Measurements from ENCODE around the gene CASP10. TPM values are rescaled to one million over a fixed set of nuclear protein-coding genes. Genes with fewer than 3 reads are reported as not detected.

The CASP10 gene
- total RNA-seq, 4 donors from 2014 or later, result 38.2 to 71.1 (median 46.2) TPM

DNA sequence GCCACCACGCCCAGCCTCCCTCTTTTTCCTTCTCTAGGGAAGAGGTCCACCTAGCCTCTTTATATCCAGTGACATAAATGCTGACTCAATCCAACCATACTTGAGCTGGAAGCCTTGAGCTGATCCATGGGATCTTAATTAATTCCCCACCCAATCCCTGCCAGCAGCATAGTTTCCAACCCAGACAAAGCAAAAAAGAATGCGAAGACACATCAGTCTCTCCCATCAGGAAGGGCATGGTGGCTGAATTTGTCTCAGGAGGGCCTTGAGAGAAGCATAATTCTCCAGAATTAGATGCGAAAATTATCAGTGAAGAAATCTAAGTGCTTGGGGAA, 22.5 kb downstream of the CASP10 start:
- DNase-seq, result no peak
- Histone ChIP-seq H3K4me1 (peaks cover 0 to 4% (median 0%) of the 10 kb centered on the region in 4 donors), H3K27ac (no peak overlapping the region), H3K36me3 (peaks cover 0 to 43% (median 0%) of the 10 kb centered on the region in 3 donors), H3K27me3 (no peaks in the 10 kb centered on the region), H3K4me3 (no peak overlapping the region), H3K9me3 (no peaks in the 10 kb centered on the region)
- TF ChIP-seq, protein P1, sequence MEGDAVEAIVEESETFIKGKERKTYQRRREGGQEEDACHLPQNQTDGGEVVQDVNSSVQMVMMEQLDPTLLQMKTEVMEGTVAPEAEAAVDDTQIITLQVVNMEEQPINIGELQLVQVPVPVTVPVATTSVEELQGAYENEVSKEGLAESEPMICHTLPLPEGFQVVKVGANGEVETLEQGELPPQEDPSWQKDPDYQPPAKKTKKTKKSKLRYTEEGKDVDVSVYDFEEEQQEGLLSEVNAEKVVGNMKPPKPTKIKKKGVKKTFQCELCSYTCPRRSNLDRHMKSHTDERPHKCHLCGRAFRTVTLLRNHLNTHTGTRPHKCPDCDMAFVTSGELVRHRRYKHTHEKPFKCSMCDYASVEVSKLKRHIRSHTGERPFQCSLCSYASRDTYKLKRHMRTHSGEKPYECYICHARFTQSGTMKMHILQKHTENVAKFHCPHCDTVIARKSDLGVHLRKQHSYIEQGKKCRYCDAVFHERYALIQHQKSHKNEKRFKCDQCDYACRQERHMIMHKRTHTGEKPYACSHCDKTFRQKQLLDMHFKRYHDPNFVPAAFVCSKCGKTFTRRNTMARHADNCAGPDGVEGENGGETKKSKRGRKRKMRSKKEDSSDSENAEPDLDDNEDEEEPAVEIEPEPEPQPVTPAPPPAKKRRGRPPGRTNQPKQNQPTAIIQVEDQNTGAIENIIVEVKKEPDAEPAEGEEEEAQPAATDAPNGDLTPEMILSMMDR (IDR thresholded peaks at IDR 0.05), result no peak

DNA sequence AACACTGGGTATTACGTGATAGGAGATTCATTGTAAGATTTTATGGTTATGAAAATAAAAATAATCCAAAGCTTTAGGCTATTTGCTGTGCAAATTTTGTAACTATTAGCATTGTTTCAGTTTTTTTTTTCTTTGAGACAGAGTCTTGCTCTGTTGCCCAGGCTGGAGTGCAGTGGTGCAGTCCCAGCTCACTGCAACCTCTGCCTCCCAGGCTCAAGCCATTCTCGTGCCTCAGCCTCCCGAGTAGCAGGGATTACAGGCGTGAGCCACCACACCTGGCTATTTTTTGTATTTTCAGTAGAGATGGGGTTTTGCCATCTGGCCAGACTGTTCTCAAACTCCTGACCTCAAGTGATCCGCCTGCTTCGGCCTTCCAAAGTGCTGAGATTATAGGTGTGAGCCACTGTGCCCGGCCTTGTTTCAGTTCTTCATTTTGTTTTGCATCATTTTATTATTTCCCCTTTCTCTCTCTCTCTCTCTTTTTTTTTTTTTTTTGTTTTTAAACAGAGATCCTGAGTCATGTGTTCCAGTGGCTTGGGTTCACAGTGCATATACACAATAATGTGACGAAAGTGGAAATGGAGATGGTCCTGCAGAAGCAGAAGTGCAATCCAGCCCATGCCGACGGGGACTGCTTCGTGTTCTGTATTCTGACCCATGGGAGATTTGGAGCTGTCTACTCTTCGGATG, 25.8 kb downstream of the CASP10 start:
- no peaks in the 10 kb centered on the region for H3K27me3 ChIP-seq
- H3K27ac ChIP-seq, result peak overlapping the region in 2 of 4 donors; percentile 62 to 69
- no peak overlapping the region for H3K4me3 ChIP-seq
- peaks cover 0 to 10% (median 0%) of the 10 kb centered on the region in 4 donors for H3K4me1 ChIP-seq
- no peaks in the 10 kb centered on the region for H3K9me3 ChIP-seq
- peaks cover 0 to 29% (median 0%) of the 10 kb centered on the region in 3 donors for H3K36me3 ChIP-seq
- peak in 2 of 3 donors; percentile 79 to 82 for DNase-seq
- TF ChIP-seq, protein P1 (IDR thresholded peaks at IDR 0.05), result no peak
- no peak for TF ChIP-seq POLR2A (IDR thresholded peaks at IDR 0.05)

DNA sequence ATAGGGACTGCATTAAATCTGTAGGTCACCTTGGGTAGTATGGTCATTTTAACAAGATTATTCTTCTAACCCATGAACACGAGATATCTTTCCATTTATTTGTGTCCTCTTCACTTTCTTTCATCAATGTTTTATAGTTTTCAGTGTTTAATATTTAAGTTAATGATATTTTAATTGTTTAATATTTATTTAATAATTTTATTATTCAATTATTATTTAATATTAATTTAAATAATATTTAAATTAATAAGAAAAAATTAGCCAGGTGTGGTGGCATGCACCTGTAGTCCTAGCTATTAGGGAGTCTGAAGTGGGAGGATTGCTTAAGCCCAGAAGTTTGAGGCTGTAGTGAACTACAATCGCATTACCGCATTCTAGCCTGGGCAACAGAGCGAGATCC, 33.0 kb downstream of the CASP10 start:
- peaks cover 0 to 21% (median 3%) of the 10 kb centered on the region in 4 donors for H3K4me1 ChIP-seq
- no peak for DNase-seq
- peaks cover 0 to 20% (median 0%) of the 10 kb centered on the region in 3 donors for H3K36me3 ChIP-seq
- H3K27me3 ChIP-seq, result no peaks in the 10 kb centered on the region
- H3K9me3 ChIP-seq, result no peaks in the 10 kb centered on the region
- H3K4me3 ChIP-seq, result no peak overlapping the region
- no peak overlapping the region for H3K27ac ChIP-seq
- TF ChIP-seq POLR2A (IDR thresholded peaks at IDR 0.05), result no peak
- TF ChIP-seq, protein P1 (IDR thresholded peaks at IDR 0.05), result no peak

DNA sequence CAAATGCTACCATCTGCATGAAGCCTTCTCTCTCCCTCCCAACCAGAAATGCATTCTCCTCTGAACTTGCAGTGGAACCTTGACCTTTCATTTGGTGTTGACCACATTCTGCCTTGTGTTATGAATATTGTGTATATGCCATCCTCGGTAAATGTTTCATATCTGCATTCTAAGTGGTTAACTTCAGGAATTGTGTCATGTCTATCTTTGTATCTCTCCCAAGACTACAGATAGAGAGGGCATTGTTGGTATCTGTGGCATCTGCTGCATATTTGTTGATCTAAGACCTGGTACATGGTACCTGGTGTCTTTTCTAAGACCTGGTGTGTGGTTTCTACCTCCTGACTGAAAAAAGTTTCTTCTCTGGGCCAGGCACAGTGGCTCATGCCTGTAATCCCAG, 34.0 kb downstream of the CASP10 start:
- Histone ChIP-seq H3K4me1 (peaks cover 0 to 24% (median under 1%) of the 10 kb centered on the region in 4 donors), H3K36me3 (peaks cover 0 to 20% (median 0%) of the 10 kb centered on the region in 3 donors), H3K9me3 (no peaks in the 10 kb centered on the region), H3K27me3 (no peaks in the 10 kb centered on the region), H3K4me3 (no peak overlapping the region), H3K27ac (no peak overlapping the region)
- no peak for TF ChIP-seq POLR2A (IDR thresholded peaks at IDR 0.05)
- TF ChIP-seq, protein P1 (IDR thresholded peaks at IDR 0.05), result no peak
- no peak for DNase-seq

DNA sequence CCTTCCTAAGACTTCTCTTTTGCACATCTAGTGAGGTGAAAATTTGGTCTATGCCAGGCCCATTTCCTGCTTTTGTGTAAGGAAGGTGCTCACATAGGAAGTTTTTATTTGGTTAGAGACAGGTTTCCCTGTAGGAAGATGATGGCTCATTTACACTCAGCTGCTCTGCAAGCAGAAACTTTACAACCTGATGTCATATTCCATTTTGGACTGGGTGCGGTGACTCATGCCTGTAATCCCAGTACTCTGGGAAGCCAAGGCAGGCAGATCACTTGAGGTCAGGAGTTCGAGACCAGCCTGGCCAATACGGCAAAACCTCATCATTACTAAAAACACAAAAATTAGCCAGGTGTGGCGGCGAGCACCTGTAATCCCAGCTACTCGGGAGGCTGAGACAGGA, 35.8 kb downstream of the CASP10 start:
- peaks cover 0 to 20% (median 0%) of the 10 kb centered on the region in 3 donors for H3K36me3 ChIP-seq
- H3K27ac ChIP-seq, result peak overlapping the region in 3 of 4 donors; percentile 52 to 89 (median 74)
- no peaks in the 10 kb centered on the region for H3K9me3 ChIP-seq
- no peaks in the 10 kb centered on the region for H3K27me3 ChIP-seq
- no peak for DNase-seq
- TF ChIP-seq POLR2A (IDR thresholded peaks at IDR 0.05), result no peak
- TF ChIP-seq, protein P1 (IDR thresholded peaks at IDR 0.05), result no peak
- peaks cover 0 to 24% (median 0%) of the 10 kb centered on the region in 4 donors for H3K4me1 ChIP-seq
- no peak overlapping the region for H3K4me3 ChIP-seq

All from Peyer's patch (tissue), 4 donors.